Fibroblast of skin of left biceps (primary cell): Measurements from ENCODE around the gene DDX31.
"Not testable (repeated sequence)": the region's sequence is repeated elsewhere in the genome, so short reads cannot be mapped to it uniquely, and the experiment has no call there.

Experiments
- DNase-seq, 2 experiments: peaks; one replicate each; pipeline ENCODE4 v3.0.0-alpha.2; 2013; ENCODE audit warnings: low read depth in 2 of 2

The DDX31 gene

DNA sequence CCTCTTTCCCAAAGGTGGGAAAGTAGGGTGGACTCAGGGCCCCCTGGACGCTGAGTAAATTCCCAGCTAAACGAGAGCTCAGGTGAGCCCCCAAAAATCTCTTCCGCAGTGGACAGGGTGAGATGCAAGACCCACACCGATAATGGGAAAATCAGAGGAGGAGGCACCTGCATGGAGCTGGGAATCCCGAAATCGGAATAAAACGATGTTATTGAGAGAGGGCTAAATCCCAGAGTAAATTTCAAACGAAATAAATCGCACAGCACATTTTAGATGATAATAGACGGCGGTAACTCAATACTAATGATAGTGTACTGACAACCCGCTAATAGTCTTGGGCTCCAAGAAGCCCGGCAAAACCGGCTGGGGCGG lies 90.4 kb downstream of the DDX31 start:
- no peak for DNase-seq

GRCh38 chr9:132578367-132578932 lies 91.3 kb downstream of the DDX31 start:
- DNase-seq = no peak

GRCh38 chr9:132577119-132577518 lies 92.7 kb downstream of the DDX31 start:
- no peak for DNase-seq

DNA sequence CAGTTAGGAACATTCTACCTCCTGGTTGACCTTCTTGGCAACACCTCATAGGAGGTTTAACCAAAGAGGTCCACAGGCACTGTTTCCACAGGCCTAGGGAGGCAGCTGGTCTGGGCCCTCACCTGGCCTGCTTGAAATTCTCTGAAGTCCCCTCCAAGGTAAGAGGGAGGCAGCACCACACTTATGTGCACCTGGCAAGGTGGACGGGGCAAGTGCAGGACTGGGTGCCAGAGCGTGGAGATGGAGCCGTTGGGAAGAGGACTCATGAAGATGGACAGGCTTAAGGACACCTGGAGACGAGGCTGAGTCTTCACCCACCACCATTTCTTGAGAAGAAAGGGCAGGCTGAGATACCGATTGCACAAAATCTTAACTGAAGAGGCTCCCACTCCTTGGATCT lies 94.0 kb downstream of the DDX31 start:
- no peak for DNase-seq

DNA sequence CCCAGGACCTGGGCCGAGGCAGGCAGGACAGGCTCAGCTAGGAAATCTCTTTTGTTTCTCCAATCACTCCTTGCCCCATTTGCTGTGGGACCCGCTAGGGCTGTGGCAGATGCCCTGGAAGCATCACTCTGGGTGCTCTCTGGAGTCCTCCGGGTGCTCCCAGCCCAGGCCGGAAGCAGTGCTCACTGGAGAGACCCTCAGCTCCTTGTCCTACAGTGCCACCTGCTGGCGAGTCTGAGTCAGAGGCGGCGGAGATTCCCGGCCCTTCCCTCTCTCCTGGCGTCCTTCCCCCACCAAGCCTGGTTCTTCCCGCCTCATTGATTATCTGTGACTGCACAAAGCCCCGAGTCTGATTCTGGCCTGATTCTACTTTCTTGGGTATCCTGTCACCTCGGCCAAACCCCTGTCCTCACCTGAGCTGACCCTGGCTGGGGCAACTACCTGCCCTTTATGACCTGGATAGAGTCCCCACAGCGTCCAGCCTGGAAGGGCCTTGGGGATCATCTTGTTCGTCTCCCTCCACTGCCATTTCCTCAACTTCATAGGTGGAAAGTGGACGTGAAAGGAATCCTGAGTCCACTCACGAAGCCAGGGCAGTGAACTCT lies 94.7 kb downstream of the DDX31 start:
- DNase-seq = peak; percentile 25 to 31

GRCh38 chr9:132572921-132573320 lies 96.9 kb downstream of the DDX31 start:
- no peak for DNase-seq

- no peak for DNase-seq
Measured at GRCh38 chr9:132571806-132572600, 97.8 kb downstream of the DDX31 start.

GRCh38 chr9:132568787-132569186 lies 101.0 kb downstream of the DDX31 start:
- DNase-seq = not testable (repeated sequence)

DNA sequence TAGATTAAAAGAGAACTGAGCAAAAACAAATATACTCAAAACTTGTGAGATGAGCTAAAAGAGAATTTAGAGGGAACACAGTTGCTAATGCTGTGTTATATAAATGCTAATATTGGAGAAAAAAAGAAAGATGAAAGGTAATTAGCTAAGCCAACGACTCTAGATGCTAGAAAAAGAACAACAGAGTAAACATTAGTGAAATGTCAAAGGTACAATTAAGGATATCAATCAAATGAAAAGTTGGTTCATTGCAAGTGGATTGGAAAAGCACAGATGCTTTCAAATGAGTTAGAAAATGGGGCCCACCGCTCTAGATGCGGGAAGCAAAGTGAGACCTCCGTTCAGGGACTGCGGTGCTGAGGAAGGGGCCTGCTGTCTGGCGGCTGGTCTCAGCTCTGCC lies 105.3 kb downstream of the DDX31 start:
- no peak for DNase-seq

- no peak for DNase-seq
Measured at GRCh38 chr9:132562306-132562573, 107.5 kb downstream of the DDX31 start.

GRCh38 chr9:132560616-132561202 lies 109.1 kb downstream of the DDX31 start:
- no peak for DNase-seq

- no peak for DNase-seq
Measured at GRCh38 chr9:132559711-132560110, 110.1 kb downstream of the DDX31 start.

DNA sequence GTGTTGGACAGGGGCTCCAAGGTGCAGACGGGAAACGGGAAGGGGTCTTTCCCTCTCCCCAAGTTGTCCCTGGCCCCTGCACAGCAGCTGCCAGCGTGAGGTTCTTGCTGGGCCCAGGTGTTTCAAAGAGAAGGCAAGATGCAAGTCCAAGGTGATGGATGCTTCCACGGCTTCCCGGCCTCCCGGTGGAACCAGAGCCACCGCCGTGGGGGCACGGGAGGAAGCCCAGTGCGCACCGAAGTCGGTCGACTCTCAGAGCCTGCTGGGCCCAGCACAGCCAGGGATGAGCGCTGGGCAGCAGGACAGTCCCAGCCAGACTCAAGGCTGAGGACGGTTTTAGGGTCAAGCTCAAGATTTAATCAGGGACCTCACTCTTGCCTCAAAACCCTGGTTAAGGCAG lies 112.6 kb downstream of the DDX31 start:
- no peak for DNase-seq

DNA sequence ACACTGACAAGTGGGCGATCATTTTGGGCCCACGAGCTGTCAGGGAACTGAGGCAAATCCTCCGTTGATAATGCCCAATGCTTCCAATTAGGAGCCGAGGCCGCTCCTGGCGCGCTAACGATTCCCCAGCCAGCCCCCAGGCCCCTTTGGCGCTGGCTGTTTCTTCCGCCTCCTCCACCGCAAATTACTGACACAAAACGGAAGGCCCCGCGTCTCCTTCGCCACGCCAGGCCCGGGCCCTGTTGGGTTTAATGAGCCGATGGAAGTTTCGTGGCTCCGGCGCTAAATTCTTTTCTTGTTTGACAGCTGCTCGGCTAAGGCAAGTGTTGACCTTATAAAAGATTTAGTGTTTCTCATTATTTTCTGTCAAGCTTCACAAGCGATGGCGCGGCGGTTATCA lies 113.1 kb downstream of the DDX31 start:
- no peak for DNase-seq

GRCh38 chr9:132556235-132556634 lies 113.5 kb downstream of the DDX31 start:
- no peak for DNase-seq

DNA sequence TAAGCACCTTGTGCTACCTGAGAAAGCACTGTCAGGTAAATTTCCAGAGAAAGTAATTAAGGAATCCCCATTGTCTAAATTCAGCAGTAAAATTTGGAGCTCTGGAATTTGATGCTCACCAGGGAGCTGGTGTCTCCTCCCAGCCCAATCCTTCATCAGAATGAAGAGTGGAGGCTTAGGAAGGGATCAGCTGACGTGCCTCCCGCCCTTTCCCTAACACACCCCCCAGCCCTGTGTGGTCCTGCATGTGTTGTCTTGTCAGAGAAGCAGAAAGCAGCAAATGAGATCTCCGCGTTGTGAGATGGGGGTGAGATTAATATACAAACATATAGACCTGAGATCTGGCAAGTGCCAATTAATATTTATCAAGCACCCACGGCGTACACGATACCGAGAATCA lies 114.3 kb downstream of the DDX31 start:
- DNase-seq = no peak

DNA sequence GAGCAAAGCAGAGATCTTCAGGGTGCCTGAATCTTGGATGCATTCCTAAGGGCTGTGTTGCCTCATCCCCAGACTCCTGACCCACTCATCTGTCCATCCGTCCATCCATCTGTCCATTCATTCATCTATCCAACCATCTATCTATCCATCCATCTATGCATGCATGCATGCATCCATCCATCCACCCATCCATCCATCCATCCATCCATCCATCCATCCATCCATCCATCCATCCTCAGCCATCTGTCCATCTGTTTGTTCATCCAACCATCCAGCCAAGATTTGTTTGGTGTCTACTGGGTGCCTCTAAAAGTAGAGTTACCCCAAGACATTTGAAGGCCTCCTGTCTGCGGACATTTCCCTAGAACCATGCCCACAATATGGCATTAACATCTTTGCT lies 115.0 kb downstream of the DDX31 start:
- DNase-seq = no peak

- no peak for DNase-seq
Measured at GRCh38 chr9:132552041-132552440, 117.7 kb downstream of the DDX31 start.

DNA sequence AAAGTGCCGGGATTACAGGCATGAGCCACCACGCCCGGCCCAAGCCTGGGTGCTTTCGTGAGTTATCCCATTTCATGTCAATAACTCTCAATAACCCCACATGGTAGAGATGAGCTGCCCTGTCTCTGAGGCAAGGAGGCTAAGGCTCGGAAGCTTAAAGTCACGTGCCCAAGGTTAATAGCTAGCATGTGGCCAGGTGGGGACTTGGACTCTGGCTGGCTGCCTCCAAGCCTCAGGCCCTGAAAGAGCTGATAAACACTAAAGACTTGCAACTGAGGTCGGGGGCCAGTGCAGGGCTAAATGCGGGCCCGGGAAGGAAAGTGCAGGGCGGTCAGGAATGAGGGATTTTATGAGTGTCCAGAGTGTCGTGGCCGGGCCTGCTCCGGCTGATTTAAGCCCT lies 118.2 kb downstream of the DDX31 start:
- no peak for DNase-seq

GRCh38 chr9:132548751-132549640 lies 120.8 kb downstream of the DDX31 start:
- no peak for DNase-seq

DNA sequence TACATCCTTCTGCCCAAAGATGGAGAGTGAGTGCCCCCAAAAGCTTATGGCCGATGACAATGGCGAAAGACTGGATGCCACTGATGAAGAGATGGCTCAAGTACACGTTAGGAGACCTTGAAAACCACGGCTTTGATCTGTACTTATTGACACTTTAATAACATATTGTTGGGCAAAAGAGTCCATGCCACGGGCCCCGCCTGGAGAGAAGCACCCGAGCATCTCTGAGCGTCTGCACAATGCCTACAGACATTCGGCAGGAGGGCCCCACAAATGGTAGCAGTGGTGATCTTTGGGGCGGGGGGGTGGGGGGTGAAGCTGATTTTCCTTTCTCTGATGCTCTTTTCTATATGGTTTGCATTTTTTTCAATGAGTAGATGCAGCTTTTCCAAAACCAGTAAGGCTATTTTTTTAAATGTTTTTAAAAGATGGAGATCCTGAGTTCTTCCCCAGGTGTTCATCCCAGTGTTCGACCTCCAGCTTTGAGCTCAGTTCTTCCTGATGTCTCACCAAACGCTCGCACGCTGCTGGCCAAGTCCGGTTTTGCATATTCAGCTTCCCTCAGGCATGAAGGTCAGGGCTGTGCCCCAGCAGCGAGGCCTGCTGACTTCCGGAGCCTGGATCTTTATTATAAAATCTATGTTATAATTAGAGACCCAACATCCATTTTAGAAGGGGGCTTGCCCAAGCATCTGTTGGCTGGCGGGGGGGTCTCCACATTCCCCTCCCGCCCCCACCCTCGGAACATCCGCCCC lies 121.6 kb downstream of the DDX31 start:
- DNase-seq = no peak
